Kidney (tissue), 14 donors: ENCODE results near the gene GOLGA6C. TPM values are rescaled to one million over a fixed set of nuclear protein-coding genes. Genes with fewer than 3 reads are reported as not detected.
"Not testable (repeated sequence)": the region's sequence is repeated elsewhere in the genome, so short reads cannot be mapped to it uniquely, and the experiment has no call there.

ENCODE experiments used
- DNase-seq, 5 donors: peaks; one replicate each; pipeline ENCODE4 v3.0.0-alpha.2; 2013 to 2020
- FAIRE-seq: peaks from 2 replicates; lab custom pipeline; 2012; peaks lifted over from hg19 to GRCh38; lab: Jason Lieb, UNC
- H3K27ac ChIP-seq, 2 donors: one replicate each; pipeline ENCODE4 v1.7.0; 2013; ENCODE audit warnings: low read depth in 2 of 2, low read length in 2 of 2, inconsistent platforms in 1 of 2
- H3K27me3 ChIP-seq: one replicate; pipeline ENCODE4 v1.7.1; 2013; ENCODE audit warnings: low read length, inconsistent platforms; ENCODE audit not compliant: control insufficient read depth, insufficient read depth
- H3K36me3 ChIP-seq, 3 donors: one replicate each; pipeline versions ENCODE4 v1.7.0 to v1.7.1; 2013; ENCODE audit warnings: low read length in 3 of 3, control low read depth in 1 of 3, inconsistent platforms in 1 of 3; ENCODE audit not compliant: insufficient read depth in 3 of 3, control insufficient read depth in 2 of 3
- H3K4me1 ChIP-seq, 3 donors: one replicate each; pipeline versions ENCODE4 v1.7.0 to v1.7.1; 2013; ENCODE audit warnings: low read length in 3 of 3, inconsistent platforms in 1 of 3, low read depth in 1 of 3; ENCODE audit not compliant: control insufficient read depth in 2 of 3, insufficient read depth in 2 of 3
- H3K4me3 ChIP-seq, 3 donors: one replicate each; pipeline versions ENCODE4 v1.7.0 to v1.8.1; 2013; ENCODE audit warnings: low read length in 3 of 3, control low read depth in 1 of 3, inconsistent platforms in 1 of 3
- H3K9ac ChIP-seq, 3 donors: one replicate each; pipeline versions ENCODE4 v1.7.0 to v1.7.1; 2013; ENCODE audit warnings: low read length in 3 of 3, control low read depth in 1 of 3, inconsistent platforms in 1 of 3
- H3K9me3 ChIP-seq, 3 donors: one replicate each; pipeline versions ENCODE4 v1.7.0 to v1.7.1; 2013; ENCODE audit warnings: low read length in 3 of 3, control low read depth in 1 of 3, inconsistent platforms in 1 of 3; ENCODE audit not compliant: control insufficient read depth in 2 of 3, insufficient read depth in 1 of 3
- CTCF ChIP-seq: IDR thresholded peaks from 3 replicates; pipeline ENCODE4 v1.5.1; 2012; ENCODE audit warnings: mild to moderate bottlenecking, moderate library complexity, borderline replicate concordance; ENCODE audit not compliant: insufficient read depth; ENCODE audit errors: extremely low read depth
- intact Hi-C: fragments of 100-400 bp; cut with DNase I; formaldehyde crosslinking; loops from one replicate; pipeline ENCODE4 v1.11.1; 2022
- polyA plus RNA-seq: library from polyadenylated mRNA; stranded (reverse); fragments of 350-450 nt; fragmentation: Illumina TruSeq; extraction: RNeasy Lipid Tissue Mini Kit (QIAGEN cat#74804); gene quantifications from one replicate; pipeline ENCODE4 v1.2.3, GENCODE V29; 2014; ENCODE audit warnings: low read depth, low replicate concordance; ENCODE audit not compliant: insufficient read depth
- total RNA-seq: library from RNA; stranded (reverse); fragmentation: NEBNext Ultra II Directional; extraction: Animal tissue kit (Norgen Biotek cat#: 25700); gene quantifications from one replicate; pipeline ENCODE4 v1.2.1, GENCODE V29; 2021
- donor health status: control.
- donor health status: control.
- donor health status: control.
- donor health status: control.
- donor health status: control.
- donor health status: DM: yes; HTN: yes; CAD: no.
- donor health status: Normal renal cell carcinoma (clear cell type).

GOLGA6C gene
- total and polyA plus RNA-seq, 2 donors from 2014 or later = not detected

GRCh38 chr15:75249726-75250125, 8.4 kb upstream of the GOLGA6C start:
- H3K4me3 ChIP-seq = no peak overlapping the region
- intact Hi-C loops = no loop called here
- DNase-seq = no peak
- H3K27me3 ChIP-seq = no peaks in the 10 kb centered on the region
- no peak overlapping the region for H3K27ac ChIP-seq
- no peak for FAIRE-seq
- no peaks in the 10 kb centered on the region for H3K36me3 ChIP-seq
- H3K9ac ChIP-seq = no peak overlapping the region
- no peak for TF ChIP-seq CTCF
- peaks cover 0 to 4% (median 0%) of the 10 kb centered on the region in 3 donors for H3K4me1 ChIP-seq
- no peaks in the 10 kb centered on the region for H3K9me3 ChIP-seq

GRCh38 chr15:75251343-75251742, 6.8 kb upstream of the GOLGA6C start:
- H3K9ac ChIP-seq, H3K27ac ChIP-seq, H3K9me3 ChIP-seq, DNase-seq, H3K4me3 ChIP-seq, H3K27me3 ChIP-seq, intact Hi-C loops, FAIRE-seq, H3K4me1 ChIP-seq, H3K36me3 ChIP-seq: not testable (repeated sequence)

GRCh38 chr15:75252285-75252684, 5.8 kb upstream of the GOLGA6C start:
- DNase-seq, H3K36me3 ChIP-seq, H3K27ac ChIP-seq, H3K9ac ChIP-seq, intact Hi-C loops, FAIRE-seq, H3K9me3 ChIP-seq, H3K27me3 ChIP-seq, H3K4me3 ChIP-seq, H3K4me1 ChIP-seq: not testable (repeated sequence)

- H3K4me3 ChIP-seq, H3K36me3 ChIP-seq, intact Hi-C loops, FAIRE-seq, H3K9ac ChIP-seq, H3K27me3 ChIP-seq, H3K9me3 ChIP-seq, H3K4me1 ChIP-seq, H3K27ac ChIP-seq: not testable (repeated sequence)
- DNase-seq = peak in 1 of 5 donors; percentile 50
Observed at GRCh38 chr15:75258620-75259343, 648 bp downstream of the GOLGA6C start.

GRCh38 chr15:75259873-75260272, 1.7 kb downstream of the GOLGA6C start:
- H3K9ac ChIP-seq, H3K4me1 ChIP-seq, FAIRE-seq, H3K9me3 ChIP-seq, H3K4me3 ChIP-seq, DNase-seq, intact Hi-C loops, H3K27ac ChIP-seq, H3K27me3 ChIP-seq, H3K36me3 ChIP-seq: not testable (repeated sequence)

GRCh38 chr15:75273751-75274359, 15.7 kb downstream of the GOLGA6C start:
- H3K9ac ChIP-seq, H3K4me1 ChIP-seq, DNase-seq, H3K27me3 ChIP-seq, H3K4me3 ChIP-seq, H3K27ac ChIP-seq, FAIRE-seq, H3K9me3 ChIP-seq, H3K36me3 ChIP-seq, intact Hi-C loops: not testable (repeated sequence)
